ENCODE results near the gene NSMCE4A. TPM values are rescaled to one million over a fixed set of nuclear protein-coding genes. Genes with fewer than 3 reads are reported as not detected.
A peak's percentile ranks its signal among the peaks of the same experiment; 100 is the strongest.

NSMCE4A gene
- total and polyA plus RNA-seq, 9 of the 15 experiments (the other 6 are each of a cell fraction or from before 2014, with no cell fraction given) = 8.4 to 88.5 (median 46.4) TPM

DNA sequence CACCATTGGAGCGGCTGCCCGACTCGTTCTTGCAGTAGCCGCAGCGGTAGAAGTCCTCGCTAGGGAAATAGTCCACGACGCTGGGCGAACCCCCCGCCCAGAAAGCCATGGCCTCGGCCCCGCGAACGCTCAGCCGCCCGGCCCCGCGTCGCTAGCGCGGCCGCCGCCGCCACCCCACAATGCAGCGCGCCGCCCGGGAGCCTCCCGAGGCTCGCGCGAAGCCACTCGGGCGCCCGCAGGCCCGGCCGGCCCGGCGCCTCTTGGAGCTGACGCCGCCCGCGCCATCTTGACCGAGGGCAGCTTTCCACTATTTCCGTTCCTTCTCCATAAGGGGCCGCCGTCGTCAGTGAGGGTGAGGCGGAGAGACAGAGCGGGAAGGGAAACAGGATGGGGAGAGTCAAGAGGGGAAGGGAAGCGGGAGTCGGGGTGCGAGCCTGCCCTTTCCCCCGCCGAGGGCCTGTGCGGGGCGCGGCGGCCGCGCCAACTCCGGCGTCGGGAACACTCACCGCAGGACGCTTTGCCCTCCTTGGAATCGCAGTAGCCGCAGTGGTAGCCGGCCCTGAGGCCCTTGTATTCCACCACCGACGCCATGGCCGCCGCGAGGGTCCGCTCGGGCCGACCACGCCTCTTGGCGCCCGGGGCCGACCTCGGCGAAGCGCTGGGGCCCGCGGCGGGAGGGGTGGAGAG, 47.0 kb downstream of the NSMCE4A start, which contains the start of gene ATE1 (continued):
- TF ChIP-seq STAT5A (IDR thresholded peaks at IDR 0.05; ENCODE audit: borderline replicate concordance, low read length) = no peak
- TF ChIP-seq, protein P1, sequence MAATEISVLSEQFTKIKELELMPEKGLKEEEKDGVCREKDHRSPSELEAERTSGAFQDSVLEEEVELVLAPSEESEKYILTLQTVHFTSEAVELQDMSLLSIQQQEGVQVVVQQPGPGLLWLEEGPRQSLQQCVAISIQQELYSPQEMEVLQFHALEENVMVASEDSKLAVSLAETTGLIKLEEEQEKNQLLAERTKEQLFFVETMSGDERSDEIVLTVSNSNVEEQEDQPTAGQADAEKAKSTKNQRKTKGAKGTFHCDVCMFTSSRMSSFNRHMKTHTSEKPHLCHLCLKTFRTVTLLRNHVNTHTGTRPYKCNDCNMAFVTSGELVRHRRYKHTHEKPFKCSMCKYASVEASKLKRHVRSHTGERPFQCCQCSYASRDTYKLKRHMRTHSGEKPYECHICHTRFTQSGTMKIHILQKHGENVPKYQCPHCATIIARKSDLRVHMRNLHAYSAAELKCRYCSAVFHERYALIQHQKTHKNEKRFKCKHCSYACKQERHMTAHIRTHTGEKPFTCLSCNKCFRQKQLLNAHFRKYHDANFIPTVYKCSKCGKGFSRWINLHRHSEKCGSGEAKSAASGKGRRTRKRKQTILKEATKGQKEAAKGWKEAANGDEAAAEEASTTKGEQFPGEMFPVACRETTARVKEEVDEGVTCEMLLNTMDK (IDR thresholded peaks at IDR 0.05; ENCODE audit: borderline replicate concordance, insufficient read depth, low read depth, low read length, poor library complexity, severe bottlenecking) = peak; percentile 74
- TF ChIP-seq MTA1 (IDR thresholded peaks at IDR 0.05; ENCODE audit: borderline replicate concordance) = no peak
- no peak for TF ChIP-seq COPS2 (conservative IDR thresholded peaks at IDR 0.05)
- peak; percentile 26; the same call in 1 of the 2 replicates for TF ChIP-seq CTBP1 (IDR thresholded peaks at IDR 0.05; ENCODE audit: borderline replicate concordance)
- no peak for TF ChIP-seq SMARCC2 (IDR thresholded peaks at IDR 0.05; ENCODE audit: low read depth)
- TF ChIP-seq, protein P2, sequence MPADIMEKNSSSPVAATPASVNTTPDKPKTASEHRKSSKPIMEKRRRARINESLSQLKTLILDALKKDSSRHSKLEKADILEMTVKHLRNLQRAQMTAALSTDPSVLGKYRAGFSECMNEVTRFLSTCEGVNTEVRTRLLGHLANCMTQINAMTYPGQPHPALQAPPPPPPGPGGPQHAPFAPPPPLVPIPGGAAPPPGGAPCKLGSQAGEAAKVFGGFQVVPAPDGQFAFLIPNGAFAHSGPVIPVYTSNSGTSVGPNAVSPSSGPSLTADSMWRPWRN (IDR thresholded peaks at IDR 0.05; ENCODE audit: low read depth) = no peak
- no peak for TF ChIP-seq PRPF4 (IDR thresholded peaks at IDR 0.05; ENCODE audit: insufficient read depth, low read depth, low read length, poor library complexity, severe bottlenecking)
- no peak for TF ChIP-seq ZC3H11A (IDR thresholded peaks at IDR 0.05; ENCODE audit: low read depth, low read length)
- no peak for TF ChIP-seq PURB (CRISPR knock-in tag; IDR thresholded peaks at IDR 0.05; ENCODE audit: low read depth)
- TF ChIP-seq ZKSCAN1 (IDR thresholded peaks at IDR 0.05; ENCODE audit: low read depth, low read length) = no peak
- no peak for TF ChIP-seq HDAC8 (tag; IDR thresholded peaks at IDR 0.05)
- no peak for TF ChIP-seq RBM14 (IDR thresholded peaks at IDR 0.05; ENCODE audit: borderline replicate concordance, insufficient read depth, low read depth, low read length)
- 0 out of 2 replicates have a peak, but pooled peaks have one; percentile 5 for TF ChIP-seq C11orf30 (IDR thresholded peaks at IDR 0.05; ENCODE audit: low read depth)
- no peak for TF ChIP-seq ZFP30 (CRISPR knock-in tag; IDR thresholded peaks at IDR 0.05; ENCODE audit: borderline replicate concordance)
- TF ChIP-seq FOXK2 (conservative IDR thresholded peaks at IDR 0.05 in 1 of 2, IDR thresholded peaks at IDR 0.05 in 1 of 2; ENCODE audit: low read depth in 2 of 2) = no peak
- no peak for TF ChIP-seq BDP1 (IDR thresholded peaks at IDR 0.05; ENCODE audit: insufficient read depth, insufficient read length)

Measured in K562 (cell line).